Measurements from ENCODE around the gene LTBP2. TPM values are rescaled to one million over a fixed set of nuclear protein-coding genes. Genes with fewer than 3 reads are reported as not detected.

LTBP2 gene
- total and polyA plus RNA-seq, 3 donors from 2014 or later: 19.6 to 45.3 (median 23.3) TPM

- peak overlapping the region; percentile 0 to 75 for H3K27ac ChIP-seq
- DNase-seq: no peak
- H3K4me3 ChIP-seq: no peak overlapping the region
- no peaks in the 10 kb centered on the region for H3K27me3 ChIP-seq
- H3K36me3 ChIP-seq (ENCODE audit: low read depth, missing control alignments): no peaks in the 10 kb centered on the region
- peaks cover 45% of the 10 kb centered on the region for H3K4me1 ChIP-seq
- 66 to 74% methylated on average over 4 of the region's 4 CpGs for WGBS, 2 donors
- no peak for TF ChIP-seq POLR2A (IDR thresholded peaks at IDR 0.05)
- TF ChIP-seq, protein P1, sequence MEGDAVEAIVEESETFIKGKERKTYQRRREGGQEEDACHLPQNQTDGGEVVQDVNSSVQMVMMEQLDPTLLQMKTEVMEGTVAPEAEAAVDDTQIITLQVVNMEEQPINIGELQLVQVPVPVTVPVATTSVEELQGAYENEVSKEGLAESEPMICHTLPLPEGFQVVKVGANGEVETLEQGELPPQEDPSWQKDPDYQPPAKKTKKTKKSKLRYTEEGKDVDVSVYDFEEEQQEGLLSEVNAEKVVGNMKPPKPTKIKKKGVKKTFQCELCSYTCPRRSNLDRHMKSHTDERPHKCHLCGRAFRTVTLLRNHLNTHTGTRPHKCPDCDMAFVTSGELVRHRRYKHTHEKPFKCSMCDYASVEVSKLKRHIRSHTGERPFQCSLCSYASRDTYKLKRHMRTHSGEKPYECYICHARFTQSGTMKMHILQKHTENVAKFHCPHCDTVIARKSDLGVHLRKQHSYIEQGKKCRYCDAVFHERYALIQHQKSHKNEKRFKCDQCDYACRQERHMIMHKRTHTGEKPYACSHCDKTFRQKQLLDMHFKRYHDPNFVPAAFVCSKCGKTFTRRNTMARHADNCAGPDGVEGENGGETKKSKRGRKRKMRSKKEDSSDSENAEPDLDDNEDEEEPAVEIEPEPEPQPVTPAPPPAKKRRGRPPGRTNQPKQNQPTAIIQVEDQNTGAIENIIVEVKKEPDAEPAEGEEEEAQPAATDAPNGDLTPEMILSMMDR (IDR thresholded peaks at IDR 0.05): no peak
- no peaks in the 10 kb centered on the region for H3K9me3 ChIP-seq
- intact Hi-C loops (cut with DNase I; ENCODE audit: low total_unique reads): loop anchor here (10.0 kb wide), 1 partner anchor 188 kb away; no protein-coding TSS in a partner anchor
Measured at GRCh38 chr14:74616507-74616906, 4.5 kb upstream of the LTBP2 start.

- H3K27ac ChIP-seq: peak overlapping the region in 1 of 2 donors; percentile 35
- no peak overlapping the region for H3K4me3 ChIP-seq
- H3K36me3 ChIP-seq (ENCODE audit: low read depth, missing control alignments): no peaks in the 10 kb centered on the region
- intact Hi-C loops (cut with DNase I; ENCODE audit: low total_unique reads): loop anchor here (10.0 kb wide), 1 partner anchor 189 kb away; no protein-coding TSS in a partner anchor
- no peak for DNase-seq
- TF ChIP-seq, protein P1 (IDR thresholded peaks at IDR 0.05): no peak
- TF ChIP-seq POLR2A (IDR thresholded peaks at IDR 0.05): no peak
- no peaks in the 10 kb centered on the region for H3K27me3 ChIP-seq
- peaks cover 39% of the 10 kb centered on the region for H3K4me1 ChIP-seq
- H3K9me3 ChIP-seq: no peaks in the 10 kb centered on the region
- WGBS, 2 donors: 84 to 85% methylated on average over 14 of the region's 14 CpGs
Measured at GRCh38 chr14:74615735-74616134, 3.7 kb upstream of the LTBP2 start.

GRCh38 chr14:74614508-74615495 is 2.8 kb upstream of the LTBP2 start:
- intact Hi-C loops (cut with DNase I; ENCODE audit: low total_unique reads): loop anchor here (10.0 kb wide), 1 partner anchor 190 kb away; no protein-coding TSS in a partner anchor
- H3K4me1 ChIP-seq: peaks cover 33% of the 10 kb centered on the region
- WGBS, 2 donors: 90 to 95% methylated on average over 8 of the region's 8 CpGs
- no peaks in the 10 kb centered on the region for H3K9me3 ChIP-seq
- DNase-seq: no peak
- H3K27me3 ChIP-seq: no peaks in the 10 kb centered on the region
- TF ChIP-seq, protein P1 (IDR thresholded peaks at IDR 0.05): no peak
- TF ChIP-seq POLR2A (IDR thresholded peaks at IDR 0.05): no peak
- no peak overlapping the region for H3K4me3 ChIP-seq
- H3K27ac ChIP-seq: peak overlapping the region in 1 of 2 donors; percentile 35
- H3K36me3 ChIP-seq (ENCODE audit: low read depth, missing control alignments): no peaks in the 10 kb centered on the region

DNA sequence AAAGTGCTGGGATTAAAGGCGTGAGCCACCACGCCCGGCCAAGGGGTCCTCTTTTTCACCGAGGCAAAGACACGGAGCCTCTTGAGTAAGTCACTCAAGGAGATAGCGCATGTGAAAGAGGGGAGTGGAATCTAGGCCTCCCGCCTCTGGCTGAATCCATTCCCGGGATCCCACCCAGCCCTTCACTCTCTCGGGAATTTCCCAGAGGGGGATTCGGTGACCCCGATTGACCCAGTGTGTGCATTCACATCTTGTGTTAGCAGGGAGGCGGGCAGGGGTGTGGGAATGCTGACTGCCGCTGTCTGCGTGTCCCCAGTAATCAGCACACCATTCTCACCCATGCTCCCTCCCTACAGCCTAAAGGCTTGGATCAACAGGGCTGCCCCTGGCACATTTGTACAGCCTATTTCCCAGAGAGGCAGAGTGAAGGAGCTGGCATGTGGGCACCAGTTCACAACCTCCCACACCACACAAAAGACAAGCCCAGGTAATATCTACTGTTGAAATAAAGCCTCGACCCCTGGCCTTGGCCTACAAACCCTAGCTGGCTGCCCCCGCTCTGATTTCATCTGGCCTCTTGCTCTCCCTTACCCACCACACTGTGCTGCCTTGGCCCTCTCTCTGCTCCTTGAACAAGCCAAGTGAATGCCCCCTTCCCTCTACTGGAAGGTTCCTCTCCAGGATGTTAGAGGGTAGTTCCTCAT is 1.3 kb upstream of the LTBP2 start:
- TF ChIP-seq, protein P1 (IDR thresholded peaks at IDR 0.05): no peak
- no peak for TF ChIP-seq POLR2A (IDR thresholded peaks at IDR 0.05)
- no peak for DNase-seq
- H3K27ac ChIP-seq: peak overlapping the region in 1 of 2 donors; percentile 36
- H3K36me3 ChIP-seq (ENCODE audit: low read depth, missing control alignments): no peaks in the 10 kb centered on the region
- no peaks in the 10 kb centered on the region for H3K9me3 ChIP-seq
- intact Hi-C loops (cut with DNase I; ENCODE audit: low total_unique reads): loop anchor here (10.0 kb wide), 1 partner anchor 191 kb away; no protein-coding TSS in a partner anchor
- H3K27me3 ChIP-seq: no peaks in the 10 kb centered on the region
- no peak overlapping the region for H3K4me3 ChIP-seq
- 73 to 79% methylated on average over 3 to 16 of the region's 16 CpGs for WGBS, 2 donors
- peaks cover 18% of the 10 kb centered on the region for H3K4me1 ChIP-seq

Measured in testis (tissue), 3 donors.